Breast epithelium (tissue), 3 donors: Measurements from ENCODE around the gene AP4S1.

ENCODE experiments used
- CTCF ChIP-seq, 3 donors: fragments of 450-650 bp; IDR thresholded peaks; one replicate each; pipeline ENCODE4 v1.5.1; 2016 to 2017; ENCODE audit warnings: antibody characterized with exemption in 3 of 3, mild to moderate bottlenecking in 3 of 3, moderate library complexity in 3 of 3
- POLR2A ChIP-seq: fragments of 450-650 bp; IDR thresholded peaks from one replicate; pipeline ENCODE4 v1.6.1; 2016; ENCODE audit warnings: antibody characterized with exemption, mild to moderate bottlenecking, moderate library complexity
- POLR2AphosphoS5 ChIP-seq, 3 donors: sonication (generic); formaldehyde crosslinking; IDR thresholded peaks; one replicate each; pipeline ENCODE4 v1.6.1; 2017; ENCODE audit warnings: antibody characterized with exemption in 3 of 3

- no peak for TF ChIP-seq POLR2A
- TF ChIP-seq CTCF (IDR thresholded peaks at IDR 0.05) = no peak
- no peak for TF ChIP-seq POLR2AphosphoS5 (IDR thresholded peaks at IDR 0.05)
Measured at GRCh38 chr14:30985796-30986195, 39.7 kb upstream of the AP4S1 start.
